Mucosa of descending colon (tissue), 3 donors: ENCODE measurements around the gene PCDH12. TPM values are rescaled to one million over a fixed set of nuclear protein-coding genes. Genes with fewer than 3 reads are reported as not detected.

Source experiments
- ATAC-seq: fragments of 200-7000 bp; cut with Tn5 transposase; one replicate; pipeline ENCODE4 v1.9.1; 2020; ENCODE audit warnings: mild to moderate bottlenecking, moderate library complexity
- DNase-seq, 3 donors: peaks; one replicate each; pipeline ENCODE4 v3.0.0-alpha.2; 2020
- H3K36me3 ChIP-seq: fragments of 200-600 bp; one replicate; pipeline ENCODE4 v1.8.0; 2021; ENCODE audit warnings: low read depth, mild to moderate bottlenecking
- H3K4me1 ChIP-seq: fragments of 200-600 bp; one replicate; pipeline ENCODE4 v1.8.0; 2021; ENCODE audit warnings: low read depth, mild to moderate bottlenecking
- H3K4me3 ChIP-seq: fragments of 200-600 bp; one replicate; pipeline ENCODE4 v1.8.0; 2021; ENCODE audit warnings: mild to moderate bottlenecking
- H3K9me3 ChIP-seq: fragments of 200-600 bp; one replicate; pipeline ENCODE4 v1.8.0; 2021; ENCODE audit warnings: mild to moderate bottlenecking
- CTCF ChIP-seq: fragments of 200-600 bp; IDR thresholded peaks from one replicate; pipeline ENCODE4 v1.8.0; 2022; ENCODE audit warnings: antibody characterized with exemption, mild to moderate bottlenecking
- intact Hi-C, 2 donors: fragments of 100-400 bp; cut with DNase I in 1 of 2; cut with micrococcal nuclease in 1 of 2; formaldehyde crosslinking; loops; one replicate each; pipeline versions ENCODE4 v1.11.0 to v1.11.1; 2022; cut with DNase I, micrococcal nuclease
- total RNA-seq, 3 donors: library from RNA; stranded (reverse); fragmentation: NEBNext Ultra II Directional in 2 of 3; extraction: Animal tissue kit (Norgen Biotek cat#: 25700) in 2 of 3; gene quantifications; one replicate each; pipeline versions ENCODE4 v1.2.1 to v1.2.4, GENCODE V29; 2021 to 2023
- donor health status: DM: no; HTN: no; CAD: no; lungs with moderate emphysema.
- donor health status: DM: no; HTN: no; CAD: no.
- donor health status: DM: no; HTN: yes; CAD: no.

The PCDH12 gene
- total RNA-seq, 3 donors from 2014 or later = 1.2 to 3.2 (median 2.2) TPM

GRCh38 chr5:141989720-141990119, 31.7 kb upstream of the PCDH12 start:
- DNase-seq (no peak), ATAC-seq (no peak)
- Histone ChIP-seq H3K9me3 (no peaks in the 10 kb centered on the region), H3K36me3 (no peaks in the 10 kb centered on the region), H3K4me3 (no peak overlapping the region), H3K4me1 (no peaks in the 10 kb centered on the region)
- intact Hi-C loops = loop anchor here (5.0 to 10.0 kb wide), 2 partner anchors 145 to 153 kb away; no protein-coding TSS in a partner anchor
- TF ChIP-seq CTCF = no peak

GRCh38 chr5:141986072-141986471, 28.1 kb upstream of the PCDH12 start:
- ATAC-seq (no peak), DNase-seq (no peak)
- TF ChIP-seq CTCF = no peak
- Histone ChIP-seq H3K4me3 (no peak overlapping the region), H3K9me3 (no peaks in the 10 kb centered on the region), H3K4me1 (no peaks in the 10 kb centered on the region), H3K36me3 (no peaks in the 10 kb centered on the region)
- intact Hi-C loops = no loop called here

DNA sequence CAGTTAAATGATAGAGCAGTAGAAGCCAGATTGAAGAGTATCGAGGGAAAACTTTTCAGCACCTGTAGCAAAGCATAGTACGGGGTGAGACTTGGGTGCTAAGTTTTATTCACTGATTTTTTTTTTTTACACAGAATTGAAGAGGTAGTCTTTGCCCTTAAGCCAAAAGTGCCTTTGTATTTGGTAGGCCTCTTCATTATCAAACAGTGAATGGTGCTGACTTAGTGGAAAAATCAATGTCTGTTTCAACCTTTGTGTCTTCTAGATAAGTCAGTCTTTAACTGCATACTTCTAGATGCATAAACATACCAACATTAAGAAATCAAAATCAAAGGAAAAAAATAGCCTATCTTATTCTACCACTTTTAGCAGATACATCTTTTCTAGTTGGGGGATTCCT, 24.6 kb upstream of the PCDH12 start:
- no peaks in the 10 kb centered on the region for H3K36me3 ChIP-seq
- no peak for DNase-seq
- ATAC-seq = no peak
- H3K4me1 ChIP-seq = no peaks in the 10 kb centered on the region
- no peaks in the 10 kb centered on the region for H3K9me3 ChIP-seq
- TF ChIP-seq CTCF = no peak
- H3K4me3 ChIP-seq = no peak overlapping the region
- intact Hi-C loops = no loop called here

DNA sequence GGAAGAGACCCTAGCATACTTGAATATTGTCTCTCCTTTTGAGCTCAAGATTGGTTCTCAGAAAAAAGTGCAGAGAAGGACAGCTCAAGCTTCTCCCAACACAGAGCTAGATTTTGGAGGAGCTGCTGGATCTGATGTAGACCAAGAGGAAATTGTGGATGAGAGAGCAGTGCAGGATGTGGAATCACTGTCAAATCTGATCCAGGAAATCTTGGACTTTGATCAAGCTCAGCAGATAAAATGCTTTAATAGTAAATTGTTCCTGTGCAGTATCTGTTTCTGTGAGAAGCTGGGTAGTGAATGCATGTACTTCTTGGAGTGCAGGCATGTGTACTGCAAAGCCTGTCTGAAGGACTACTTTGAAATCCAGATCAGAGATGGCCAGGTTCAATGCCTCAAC, 20.4 kb upstream of the PCDH12 start:
- Histone ChIP-seq H3K36me3 (no peaks in the 10 kb centered on the region), H3K4me1 (no peaks in the 10 kb centered on the region), H3K4me3 (no peak overlapping the region), H3K9me3 (no peaks in the 10 kb centered on the region)
- no peak for DNase-seq
- TF ChIP-seq CTCF = no peak
- intact Hi-C loops = no loop called here
- peak; percentile 26 for ATAC-seq

DNA sequence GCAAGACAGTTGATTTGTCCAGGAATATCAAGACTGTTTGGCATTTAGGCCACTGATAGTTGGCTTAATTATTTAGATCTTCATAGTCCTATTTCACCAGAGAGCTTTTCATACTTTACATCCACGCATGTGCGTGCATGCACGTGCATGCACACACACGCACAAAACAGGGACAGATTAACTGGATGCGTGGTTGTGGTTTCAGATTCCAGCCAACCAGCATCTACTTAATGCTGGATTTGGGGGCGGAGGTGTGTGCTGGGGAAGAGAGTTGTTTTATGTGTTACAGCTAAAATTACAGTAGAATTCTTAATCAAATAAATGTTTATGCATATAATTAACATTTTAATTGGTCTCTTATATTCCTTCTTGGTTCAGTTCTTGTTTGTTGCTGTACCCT, 18.2 kb upstream of the PCDH12 start:
- H3K4me3 ChIP-seq = no peak overlapping the region
- H3K9me3 ChIP-seq = no peaks in the 10 kb centered on the region
- TF ChIP-seq CTCF = no peak
- H3K36me3 ChIP-seq = no peaks in the 10 kb centered on the region
- ATAC-seq = no peak
- H3K4me1 ChIP-seq = peaks cover 2% of the 10 kb centered on the region
- intact Hi-C loops = no loop called here
- DNase-seq = no peak
